ENCODE measurements around the gene EDRF1. TPM values are rescaled to one million over a fixed set of nuclear protein-coding genes. Genes with fewer than 3 reads are reported as not detected.

Gene EDRF1
- total and polyA plus RNA-seq, 2 donors (not counting 1 experiment from before 2014, with no cell fraction given): 26.1 to 63.0 TPM

GRCh38 chr10:125727436-125727835 lies 7.9 kb downstream of the EDRF1 start:
- intact Hi-C loops (cut with micrococcal nuclease): no loop called here
- no peak overlapping the region for H3K4me3 Mint-ChIP-seq
- no peak for TF ChIP-seq CTCF (IDR thresholded peaks at IDR 0.05)
- no peak for TF ChIP-seq EZH2 (IDR thresholded peaks at IDR 0.05; ENCODE audit: borderline replicate concordance, insufficient read depth, low read depth, low read length, poor library complexity, severe bottlenecking)
- peaks cover 4% of the 10 kb centered on the region for H3K4me1 Mint-ChIP-seq
- no peaks in the 10 kb centered on the region for H3K4me1 ChIP-seq (ENCODE audit: control insufficient read depth in 2 of 2, insufficient read depth in 2 of 2, low read length in 2 of 2)
- H3K27me3 ChIP-seq (replicated peaks in 1 of 4; ENCODE audit: control extremely low read depth in 1 of 4, control insufficient read depth in 3 of 4, insufficient read depth in 4 of 4, low read length in 3 of 4): no peaks in the 10 kb centered on the region
- DNase-seq: no peak
- no peak overlapping the region for H3K4me3 ChIP-seq (ENCODE audit: control extremely low read depth in 1 of 5, extremely low read depth in 1 of 5, insufficient read depth in 1 of 5, low read depth in 2 of 5, low read length in 4 of 5)
- peaks cover 41 to 87% of the 10 kb centered on the region in 2 experiments for H3K36me3 ChIP-seq (replicated peaks in 1 of 2; ENCODE audit: control extremely low read depth in 1 of 2, control insufficient read depth in 1 of 2, extremely low read depth in 1 of 2, insufficient read depth in 2 of 2, low read length in 1 of 2)
- H3K79me2 ChIP-seq (ENCODE audit: control insufficient read depth, insufficient read depth, low read length): no peaks in the 10 kb centered on the region
- no peak overlapping the region for H2AFZ ChIP-seq (ENCODE audit: insufficient read depth, low read depth, low read length, poor library complexity, severe bottlenecking)
- H3K9ac ChIP-seq (ENCODE audit: low read length): no peak overlapping the region
- no peaks in the 10 kb centered on the region for H3K27me3 Mint-ChIP-seq
- CTCF ChIA-PET: interaction anchor here (0.6 kb wide), 1 partner anchor 206 kb away, joined by 3 read pairs; no protein-coding TSS in a partner anchor
- H3K9me3 Mint-ChIP-seq (ENCODE audit: insufficient read depth): no peaks in the 10 kb centered on the region
- H3K27ac ChIP-seq (ENCODE audit: low read length in 2 of 2): no peak overlapping the region
- H3K4me2 ChIP-seq (replicated peaks; ENCODE audit: low read depth, low read length, poor library complexity, severe bottlenecking): no peak overlapping the region
- WGBS (ENCODE audit: insufficient coverage): no CpG with 5 or more reads among the region's 3 CpGs
- H4K20me1 ChIP-seq (ENCODE audit: control insufficient read depth, insufficient read depth, low read length, poor library complexity, severe bottlenecking): peaks cover 4% of the 10 kb centered on the region
- H3K9me3 ChIP-seq (ENCODE audit: control extremely low read depth in 1 of 3, control insufficient read depth in 2 of 3, insufficient read depth in 1 of 3, low read length in 2 of 3): no peaks in the 10 kb centered on the region
- H3K27ac Mint-ChIP-seq: no peak overlapping the region
- POLR2A ChIA-PET: no interaction called here
- no peak for ATAC-seq (ENCODE audit: low read depth)

- no peaks in the 10 kb centered on the region for H3K4me1 Mint-ChIP-seq
- no peak for TF ChIP-seq CTCF (IDR thresholded peaks at IDR 0.05)
- no peak for TF ChIP-seq EZH2 (IDR thresholded peaks at IDR 0.05; ENCODE audit: borderline replicate concordance, insufficient read depth, low read depth, low read length, poor library complexity, severe bottlenecking)
- intact Hi-C loops (cut with micrococcal nuclease): no loop called here
- no peak overlapping the region for H3K4me3 Mint-ChIP-seq
- H3K9me3 Mint-ChIP-seq (ENCODE audit: insufficient read depth): no peaks in the 10 kb centered on the region
- Histone ChIP-seq H3K9me3 (ENCODE audit: control extremely low read depth in 1 of 3, control insufficient read depth in 2 of 3, insufficient read depth in 1 of 3, low read length in 2 of 3) (no peaks in the 10 kb centered on the region), H3K9ac (ENCODE audit: low read length) (no peak overlapping the region), H2AFZ (ENCODE audit: insufficient read depth, low read depth, low read length, poor library complexity, severe bottlenecking) (no peak overlapping the region), H3K27ac (ENCODE audit: low read length in 2 of 2) (no peak overlapping the region), H3K4me3 (ENCODE audit: control extremely low read depth in 1 of 5, extremely low read depth in 1 of 5, insufficient read depth in 1 of 5, low read depth in 2 of 5, low read length in 4 of 5) (no peak overlapping the region), H3K4me1 (ENCODE audit: control insufficient read depth in 2 of 2, insufficient read depth in 2 of 2, low read length in 2 of 2) (no peaks in the 10 kb centered on the region), H3K27me3 (replicated peaks in 1 of 4; ENCODE audit: control extremely low read depth in 1 of 4, control insufficient read depth in 3 of 4, insufficient read depth in 4 of 4, low read length in 3 of 4) (no peaks in the 10 kb centered on the region), H3K4me2 (replicated peaks; ENCODE audit: low read depth, low read length, poor library complexity, severe bottlenecking) (no peak overlapping the region), H3K36me3 (replicated peaks in 1 of 2; ENCODE audit: control extremely low read depth in 1 of 2, control insufficient read depth in 1 of 2, extremely low read depth in 1 of 2, insufficient read depth in 2 of 2, low read length in 1 of 2) (peaks cover 32 to 94% of the 10 kb centered on the region in 2 experiments), H4K20me1 (ENCODE audit: control insufficient read depth, insufficient read depth, low read length, poor library complexity, severe bottlenecking) (no peaks in the 10 kb centered on the region), H3K79me2 (ENCODE audit: control insufficient read depth, insufficient read depth, low read length) (no peaks in the 10 kb centered on the region)
- ATAC-seq (ENCODE audit: low read depth): no peak
- no peak for DNase-seq
- CTCF ChIA-PET: no interaction called here
- POLR2A ChIA-PET: no interaction called here
- no peak overlapping the region for H3K27ac Mint-ChIP-seq
- no CpG with 5 or more reads among the region's 1 CpG for WGBS (ENCODE audit: insufficient coverage)
- no peaks in the 10 kb centered on the region for H3K27me3 Mint-ChIP-seq
These were observed 14.6 kb downstream of the EDRF1 start for GRCh38 chr10:125734148-125734547.

Measured in B cell (primary cell).